Measurements from ENCODE around the gene PCDHB15.

DNA sequence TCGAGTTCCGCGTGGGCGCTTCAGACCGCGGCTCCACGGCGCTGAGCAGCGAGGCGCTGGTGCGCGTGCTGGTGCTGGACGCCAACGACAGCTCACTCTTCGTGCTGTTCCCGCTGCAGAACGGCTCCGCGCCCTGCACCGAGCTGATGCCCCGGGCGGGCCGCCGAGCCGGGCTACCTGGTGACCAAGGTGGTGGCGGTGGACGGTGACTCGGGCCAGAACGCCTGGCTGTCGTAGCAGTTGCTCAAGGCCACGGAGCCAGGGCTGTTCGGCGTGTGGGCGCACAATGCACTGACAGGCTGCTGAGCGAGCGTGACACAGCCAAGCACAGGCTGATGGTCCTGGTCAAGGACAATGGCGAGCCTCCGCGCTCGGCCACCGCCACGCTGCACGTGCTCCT is 3.7 kb upstream of the PCDHB15 start:
- TF ChIP-seq POLR2AphosphoS5 (IDR thresholded peaks at IDR 0.05; ENCODE audit: low read depth, low read length) (no peak), POLR2A (IDR thresholded peaks at IDR 0.05; ENCODE audit: low read depth, low read length) (no peak)
